Muscle of back (tissue), 11 donors: ENCODE data around the gene RBM10. TPM values are rescaled to one million over a fixed set of nuclear protein-coding genes. Genes with fewer than 3 reads are reported as not detected.
A peak's percentile ranks its signal among the peaks of the same experiment; 100 is the strongest.

Source experiments
- DNase-seq, 3 donors: peaks; one replicate each; pipeline versions ENCODE4 v3.0.0 to v3.0.0-alpha.2; 2013
- polyA plus RNA-seq, 10 donors: library from polyadenylated mRNA; unstranded; fragments of 120-200 nt; gene quantifications; one replicate each; pipeline ENCODE4 v1.2.1, GENCODE V29; 2013; ENCODE audit not compliant: insufficient read length in 10 of 10

The RBM10 gene
- polyA plus RNA-seq, 10 donors = 28.6 to 43.4 (median 34.4) TPM

DNA sequence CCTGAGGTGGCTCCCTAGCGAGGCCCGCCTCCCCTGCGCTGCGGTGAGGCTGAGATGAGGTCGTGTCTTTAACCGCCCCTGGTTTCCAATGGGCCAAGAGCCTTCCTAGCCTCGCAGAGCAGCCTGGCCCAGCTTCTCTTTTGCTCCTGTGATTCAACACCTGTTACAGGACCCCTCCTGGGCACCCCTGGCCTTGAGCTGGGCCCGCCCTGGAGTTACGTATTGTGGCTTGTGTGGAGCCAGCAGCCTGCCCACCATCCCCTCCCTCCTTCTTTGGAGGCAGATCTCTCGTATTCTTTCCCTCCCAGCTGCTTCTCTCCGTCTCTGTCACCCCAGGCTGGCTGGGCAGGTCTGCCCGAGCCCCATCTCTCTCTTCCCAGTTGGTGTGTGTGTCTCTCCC, 29.4 kb downstream of the RBM10 start:
- no peak for DNase-seq

DNA sequence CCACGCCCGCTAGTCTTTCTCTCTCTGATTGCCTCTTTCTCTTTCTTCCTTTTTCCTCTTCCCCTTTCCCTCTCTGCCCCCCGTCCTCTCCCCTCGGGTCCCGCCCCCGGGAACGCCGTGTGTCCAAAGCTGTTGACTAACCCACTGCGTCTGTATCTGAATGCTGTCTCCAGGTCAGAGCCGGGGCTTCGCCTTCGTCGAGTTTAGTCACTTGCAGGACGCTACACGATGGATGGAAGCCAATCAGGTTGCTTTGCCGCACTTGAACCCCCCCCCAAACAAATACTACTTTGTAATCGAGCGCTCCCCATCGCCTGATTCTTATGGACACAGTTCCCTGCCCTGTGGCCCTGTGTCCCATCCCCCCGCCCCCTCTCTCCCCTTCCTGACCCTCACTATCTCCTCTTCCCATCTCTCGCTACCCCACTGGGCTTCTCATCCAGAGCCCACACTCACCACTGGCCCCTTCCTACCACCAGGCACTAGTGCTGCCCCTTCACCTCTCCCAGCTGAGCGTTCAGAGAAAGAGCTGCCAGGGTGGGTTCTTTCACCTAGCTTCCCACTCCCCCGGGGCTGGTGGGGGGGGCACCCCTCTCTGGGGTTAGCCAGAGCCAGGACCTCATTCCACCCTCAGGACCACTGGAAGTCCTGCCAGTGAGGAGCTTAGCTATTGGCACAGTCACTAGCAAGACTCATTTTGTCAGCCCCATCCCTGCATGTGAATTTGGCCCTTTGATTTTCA, 30.0 kb downstream of the RBM10 start:
- no peak for DNase-seq

DNA sequence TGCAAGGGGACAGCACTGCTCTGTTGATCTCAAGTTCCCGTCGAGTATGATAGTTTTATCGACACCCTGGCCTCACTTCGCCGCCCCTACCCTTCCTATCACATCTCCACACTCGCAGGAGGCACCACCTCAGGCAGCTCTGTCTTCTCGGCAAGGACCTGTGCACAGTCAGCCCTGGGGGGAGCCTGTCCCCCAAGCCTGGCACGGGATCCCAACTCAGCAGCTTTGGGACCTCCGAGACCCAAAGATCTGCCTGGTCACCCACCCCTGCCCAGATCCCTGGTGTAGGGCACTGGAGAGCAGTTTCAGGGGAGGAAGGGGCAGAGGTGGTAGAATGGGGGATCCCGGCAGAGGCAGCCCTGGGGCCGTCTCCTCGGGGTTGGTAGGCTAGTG, 30.6 kb downstream of the RBM10 start:
- DNase-seq = no peak

DNA sequence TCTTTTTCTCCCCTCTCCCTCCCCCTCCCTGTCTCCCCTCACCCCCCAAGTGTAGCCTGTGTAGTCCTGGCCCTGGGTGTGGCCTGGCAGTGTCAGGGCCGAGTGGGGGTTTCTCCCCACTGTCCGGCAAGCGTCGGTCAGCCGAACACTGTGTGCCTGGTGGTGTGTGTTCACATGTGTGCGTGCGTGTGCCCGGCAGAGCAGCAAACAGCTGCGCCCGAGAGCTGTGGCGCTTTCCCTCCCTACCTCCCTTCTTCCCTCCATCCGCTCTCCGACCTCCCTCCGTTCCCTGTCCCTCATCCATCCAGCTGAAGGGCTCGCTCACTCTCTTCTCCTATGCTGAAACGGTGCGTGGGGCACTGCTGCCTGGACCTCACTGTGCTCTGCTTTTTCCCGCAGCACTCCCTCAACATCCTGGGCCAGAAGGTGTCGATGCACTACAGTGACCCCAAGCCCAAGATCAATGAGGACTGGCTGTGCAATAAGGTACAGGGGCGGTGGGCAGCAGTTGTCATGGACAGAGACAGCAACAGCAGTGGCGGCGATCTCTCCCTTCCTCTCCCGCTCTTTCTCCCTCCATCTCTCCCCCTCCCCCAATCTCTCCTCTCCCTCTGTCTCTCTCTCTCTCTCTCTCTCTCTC, 31.2 kb downstream of the RBM10 start:
- DNase-seq = no peak

DNA sequence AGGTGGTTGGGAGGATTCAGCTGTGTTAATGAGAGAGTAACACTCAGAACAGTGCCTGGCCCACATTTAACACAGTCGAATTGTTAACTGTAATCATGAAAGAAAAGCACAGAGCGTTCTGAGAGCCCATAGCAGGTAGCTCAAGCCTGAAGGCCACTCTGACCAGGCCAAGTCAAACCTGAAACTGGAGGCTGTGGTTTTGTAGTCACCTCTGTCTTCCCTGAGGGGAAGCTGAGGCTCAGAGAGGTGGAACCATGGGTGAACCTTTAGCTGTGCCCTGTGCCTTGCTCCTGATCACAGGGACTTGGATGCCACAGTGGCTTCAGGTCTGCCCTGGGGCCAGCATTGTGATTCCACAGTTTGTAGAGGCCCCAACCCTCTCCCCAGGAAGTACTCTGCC, 32.1 kb downstream of the RBM10 start:
- DNase-seq = no peak

DNA sequence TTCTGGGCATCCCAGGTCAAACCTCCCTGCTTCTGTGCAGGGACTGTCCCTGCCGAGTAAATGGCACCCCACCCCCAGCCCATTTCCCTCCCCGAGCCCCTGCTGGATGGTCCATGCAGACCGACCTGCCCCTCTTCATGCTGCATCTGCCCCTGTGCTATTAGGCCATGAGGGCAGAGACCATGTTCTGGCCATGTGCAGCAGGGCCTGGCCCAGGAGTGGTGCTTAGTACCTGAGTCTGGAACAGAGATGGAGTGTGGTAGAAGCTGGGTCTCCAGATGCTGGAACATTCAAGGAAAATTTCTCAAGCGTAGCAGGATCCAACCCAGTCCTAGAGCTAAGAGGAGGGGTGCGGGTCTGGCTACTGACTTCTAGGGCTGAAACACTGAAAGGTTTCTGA, 33.3 kb downstream of the RBM10 start:
- DNase-seq = no peak

DNA sequence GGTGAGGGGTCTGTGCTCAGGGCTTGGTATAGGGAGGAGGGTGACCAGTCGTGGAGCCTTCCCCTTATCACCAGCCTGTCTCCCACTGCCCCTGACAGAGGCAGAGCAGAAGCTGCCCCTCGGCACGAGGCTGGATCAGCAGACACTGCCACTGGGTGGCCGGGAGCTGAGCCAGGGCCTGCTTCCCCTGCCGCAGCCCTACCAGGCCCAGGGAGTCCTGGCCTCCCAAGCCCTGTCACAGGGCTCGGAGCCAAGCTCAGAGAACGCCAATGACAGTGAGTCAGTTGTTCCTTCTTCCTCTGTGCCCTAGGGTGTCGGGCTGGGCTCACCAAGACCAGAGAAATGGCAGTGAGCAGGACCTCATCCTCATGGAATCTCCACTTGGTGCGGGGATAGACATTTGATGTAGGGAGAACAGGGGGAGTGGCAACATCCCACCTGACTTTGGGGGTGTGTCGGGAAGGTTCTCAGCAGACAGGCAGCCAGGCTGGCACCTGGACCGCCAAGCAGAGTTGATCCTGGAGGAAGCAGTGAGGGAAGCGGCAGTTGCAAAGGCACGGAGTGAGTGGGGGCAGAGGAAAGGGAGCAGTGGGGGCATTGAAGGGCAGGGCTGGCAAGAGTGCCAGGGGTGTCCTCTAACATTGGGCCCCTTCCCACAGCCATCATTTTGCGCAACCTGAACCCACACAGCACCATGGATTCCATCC, 34.4 kb downstream of the RBM10 start:
- DNase-seq = no peak

DNA sequence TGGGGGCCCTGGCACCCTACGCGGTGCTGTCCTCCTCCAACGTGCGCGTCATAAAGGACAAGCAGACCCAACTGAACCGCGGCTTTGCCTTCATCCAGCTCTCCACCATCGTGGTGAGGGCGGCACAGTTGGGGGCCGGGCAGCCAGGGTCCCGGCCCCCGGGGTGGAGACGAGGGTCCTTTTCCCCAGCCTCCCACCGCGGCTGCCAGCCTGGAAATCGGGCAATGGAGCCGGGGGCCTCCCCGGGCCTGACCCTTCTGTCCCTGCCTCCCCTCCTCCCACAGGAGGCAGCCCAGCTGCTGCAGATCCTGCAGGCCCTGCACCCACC, 34.9 kb downstream of the RBM10 start:
- no peak for DNase-seq

DNA sequence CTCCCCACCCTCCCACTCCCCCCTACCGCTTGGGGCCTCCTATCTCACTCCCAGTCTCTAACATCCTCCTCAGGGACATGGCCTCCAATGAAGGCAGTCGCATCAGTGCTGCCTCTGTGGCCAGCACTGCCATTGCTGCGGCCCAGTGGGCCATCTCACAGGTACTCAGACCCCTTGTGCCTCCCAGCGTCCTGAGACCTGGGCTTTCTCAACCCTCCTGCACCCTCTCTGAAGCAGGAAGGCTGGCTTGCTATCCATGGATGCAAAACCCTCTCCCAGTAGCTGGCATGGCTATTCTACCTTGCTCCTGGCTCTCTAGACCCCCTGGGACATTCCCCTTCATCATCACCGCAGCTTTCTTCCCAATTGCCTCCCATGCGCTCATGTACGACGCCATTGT, 35.3 kb downstream of the RBM10 start:
- no peak for DNase-seq

DNA sequence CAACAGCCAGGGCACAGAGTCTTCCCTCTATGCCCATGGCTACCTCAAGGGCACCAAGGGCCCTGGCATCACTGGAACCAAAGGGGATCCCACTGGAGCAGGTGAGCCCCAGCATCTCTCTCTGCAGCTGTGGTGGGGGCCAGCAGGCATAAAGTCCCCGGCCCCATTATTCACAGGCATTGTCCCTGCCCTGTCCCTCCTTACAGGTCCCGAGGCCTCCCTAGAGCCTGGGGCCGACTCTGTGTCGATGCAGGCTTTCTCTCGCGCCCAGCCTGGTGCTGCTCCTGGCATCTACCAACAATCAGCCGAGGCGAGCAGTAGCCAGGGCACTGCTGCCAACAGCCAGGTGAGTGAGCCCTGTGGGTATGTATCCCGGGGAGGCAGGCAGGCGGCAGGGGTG, 36.3 kb downstream of the RBM10 start:
- DNase-seq = no peak

DNA sequence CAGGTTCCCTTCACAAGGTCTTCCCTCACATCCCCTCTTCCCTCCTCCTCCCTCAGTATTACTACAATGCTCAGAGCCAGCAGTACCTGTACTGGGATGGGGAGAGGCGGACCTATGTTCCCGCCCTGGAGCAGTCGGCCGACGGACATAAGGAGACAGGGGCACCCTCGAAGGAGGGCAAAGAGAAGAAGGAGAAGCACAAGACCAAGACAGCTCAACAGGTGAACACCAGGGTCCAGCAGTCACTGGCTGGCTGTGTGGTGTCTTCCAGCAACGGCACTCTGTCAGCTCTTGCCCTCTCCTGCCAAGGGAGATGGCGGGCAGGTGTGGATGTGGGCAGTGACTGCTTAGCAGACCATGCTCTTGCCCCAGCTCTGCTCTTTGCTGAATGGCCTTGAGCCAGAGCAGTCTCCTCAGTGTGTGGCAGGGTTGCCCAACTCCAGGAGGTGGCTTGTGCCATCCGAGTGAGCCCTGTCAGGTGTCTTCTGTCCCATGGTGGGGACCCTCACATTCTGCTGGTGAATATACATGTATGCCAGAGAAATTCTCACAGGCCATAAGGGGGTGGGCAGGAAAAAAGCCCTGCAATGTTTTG, 37.2 kb downstream of the RBM10 start:
- no peak for DNase-seq

DNA sequence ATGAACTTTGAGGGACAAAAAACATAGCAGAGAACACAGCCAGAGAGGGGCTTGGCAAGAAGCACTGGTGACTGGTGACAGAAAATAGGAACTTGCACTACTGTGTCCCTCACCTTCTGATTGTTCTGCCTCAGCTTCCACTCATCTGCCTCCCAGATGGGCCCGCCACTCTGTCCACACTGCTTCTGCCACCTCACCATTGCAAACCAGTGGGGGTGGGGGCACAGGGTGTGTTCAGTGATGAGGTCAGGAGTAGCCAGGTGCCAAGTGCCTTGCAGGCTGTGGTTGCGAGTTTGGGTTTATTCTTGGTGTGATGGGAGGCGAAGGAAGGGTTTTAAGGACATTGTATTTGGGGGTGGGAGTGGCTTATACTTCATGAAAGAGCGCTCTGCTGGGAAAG, 39.5 kb downstream of the RBM10 start:
- DNase-seq = no peak

DNA sequence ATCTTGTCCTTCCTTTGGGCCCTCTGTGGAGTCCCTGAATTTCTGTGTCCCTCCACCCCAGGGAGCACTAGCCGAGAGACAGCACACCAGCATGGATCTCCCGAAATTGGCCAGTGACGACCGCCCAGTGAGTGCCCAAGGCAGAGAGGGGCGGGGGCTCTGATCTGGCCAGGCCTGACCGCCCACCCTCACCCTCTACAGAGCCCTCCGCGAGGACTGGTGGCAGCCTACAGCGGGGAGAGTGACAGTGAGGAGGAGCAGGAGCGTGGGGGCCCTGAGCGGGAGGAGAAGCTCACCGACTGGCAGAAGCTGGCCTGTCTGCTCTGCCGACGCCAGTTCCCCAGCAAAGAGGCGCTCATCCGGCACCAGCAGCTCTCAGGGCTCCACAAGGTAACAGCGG, 40.2 kb downstream of the RBM10 start:
- no peak for DNase-seq

DNA sequence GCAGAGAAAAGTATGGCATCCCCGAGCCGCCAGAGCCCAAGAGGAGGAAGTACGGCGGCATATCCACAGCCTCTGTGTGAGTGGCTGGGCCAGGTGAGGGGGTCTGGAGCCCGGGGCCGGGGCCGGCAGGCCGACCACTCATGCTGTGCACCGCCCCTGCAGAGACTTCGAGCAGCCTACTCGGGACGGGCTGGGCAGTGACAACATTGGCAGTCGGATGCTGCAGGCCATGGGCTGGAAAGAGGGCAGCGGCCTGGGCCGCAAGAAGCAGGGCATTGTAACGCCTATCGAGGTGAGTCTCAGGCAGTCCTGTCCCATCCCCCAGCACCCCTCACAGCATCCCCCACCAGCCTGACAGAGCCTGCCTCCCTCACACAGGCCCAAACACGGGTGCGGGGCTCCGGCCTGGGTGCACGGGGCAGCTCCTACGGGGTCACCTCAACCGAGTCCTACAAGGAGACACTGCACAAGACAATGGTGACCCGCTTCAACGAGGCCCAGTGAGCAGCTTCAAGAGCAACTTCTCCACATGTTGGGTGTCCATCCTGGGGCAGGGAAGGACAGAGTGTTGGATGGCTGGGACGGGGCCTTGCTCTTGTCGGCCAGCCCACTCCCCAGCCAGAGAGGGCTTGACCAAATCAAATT, 41.2 kb downstream of the RBM10 start:
- no peak for DNase-seq

DNA sequence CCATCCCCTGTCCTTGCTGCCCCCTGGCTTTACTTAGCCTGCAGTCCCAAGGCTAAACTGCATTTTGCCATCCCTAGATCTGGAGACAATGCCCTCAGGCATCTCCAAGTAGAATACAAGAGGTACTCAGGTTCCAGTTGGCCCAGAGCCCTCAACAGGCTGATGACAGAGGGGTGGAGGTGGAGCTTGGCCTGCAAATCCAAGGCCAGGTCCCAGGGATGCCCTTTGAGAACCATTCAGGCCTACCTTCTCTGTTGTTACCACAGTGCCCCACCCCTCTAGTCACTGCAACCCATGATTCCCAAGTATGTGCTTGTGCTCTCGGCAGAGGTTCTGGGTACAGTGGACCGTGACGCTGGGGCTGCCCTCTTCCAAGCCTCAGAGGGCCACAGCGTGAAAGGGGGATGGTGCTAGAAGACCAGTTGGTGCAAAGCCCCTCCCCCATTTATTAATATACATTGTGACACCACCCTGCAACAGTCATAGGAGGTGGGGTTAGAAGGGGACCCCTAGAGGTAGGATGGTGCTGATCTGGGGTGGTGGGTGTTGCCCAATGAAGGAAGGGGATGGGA, 42.2 kb downstream of the RBM10 start:
- no peak for DNase-seq

DNA sequence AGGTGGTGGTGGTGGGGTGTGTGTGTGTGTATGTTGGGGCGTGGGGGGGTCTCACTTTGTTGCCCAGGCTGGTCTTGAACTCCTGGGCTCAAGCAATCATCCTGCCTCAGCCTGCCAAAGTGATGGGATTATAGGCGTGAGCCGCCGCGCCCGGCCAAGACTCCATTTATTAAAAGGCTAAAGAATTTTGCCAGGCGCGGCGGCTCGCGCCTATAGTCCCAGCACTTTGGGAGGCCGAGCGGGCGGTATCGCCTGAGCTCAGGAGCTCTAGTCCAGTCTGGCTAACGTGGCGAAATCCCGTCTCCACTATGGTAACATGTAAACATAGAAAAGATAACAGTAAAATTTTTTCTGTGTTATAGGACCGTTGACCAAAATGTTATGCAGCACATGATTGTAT, 44.9 kb downstream of the RBM10 start:
- no peak for DNase-seq

DNA sequence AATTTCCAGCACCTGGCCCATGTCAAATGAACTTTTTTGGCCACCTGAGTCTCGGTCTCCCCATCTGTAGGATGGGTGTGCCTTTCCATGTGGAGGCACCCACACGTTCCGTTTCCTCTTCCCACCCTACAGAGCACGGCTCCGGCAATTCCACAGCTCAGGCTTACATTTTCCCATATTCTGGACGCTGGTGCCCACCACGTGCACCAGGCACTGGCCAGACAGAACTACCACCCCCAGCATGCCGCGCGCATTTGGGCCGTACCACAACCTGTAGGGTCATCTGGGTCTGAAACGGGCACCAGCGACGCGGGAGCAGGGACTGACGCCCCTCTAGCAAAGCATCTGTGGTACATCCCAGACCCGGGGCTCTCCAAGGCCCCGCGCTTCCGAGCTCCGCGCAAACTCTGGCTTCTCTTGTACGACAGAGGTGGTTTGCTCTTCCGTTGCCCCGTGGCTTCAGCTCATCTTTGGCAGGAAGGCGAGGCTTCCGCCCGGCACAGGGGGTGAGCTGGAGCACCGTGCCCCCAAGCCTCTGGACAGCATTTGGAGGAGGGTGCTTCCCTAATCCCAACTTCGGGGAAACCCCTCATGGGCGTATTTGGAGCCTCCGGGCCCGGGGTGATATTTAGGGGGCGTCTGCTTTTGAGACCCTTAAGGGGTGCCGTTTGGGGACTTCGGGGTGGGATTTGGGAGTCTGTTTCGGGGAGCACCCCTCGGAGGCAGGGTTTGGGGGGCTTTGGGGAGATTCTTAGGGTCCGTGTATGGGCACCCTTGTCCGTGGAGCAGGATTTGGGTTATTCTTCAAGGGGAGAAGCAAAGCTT, 45.6 kb downstream of the RBM10 start:
- DNase-seq = peak; percentile 89 to 93 (median 89)

DNA sequence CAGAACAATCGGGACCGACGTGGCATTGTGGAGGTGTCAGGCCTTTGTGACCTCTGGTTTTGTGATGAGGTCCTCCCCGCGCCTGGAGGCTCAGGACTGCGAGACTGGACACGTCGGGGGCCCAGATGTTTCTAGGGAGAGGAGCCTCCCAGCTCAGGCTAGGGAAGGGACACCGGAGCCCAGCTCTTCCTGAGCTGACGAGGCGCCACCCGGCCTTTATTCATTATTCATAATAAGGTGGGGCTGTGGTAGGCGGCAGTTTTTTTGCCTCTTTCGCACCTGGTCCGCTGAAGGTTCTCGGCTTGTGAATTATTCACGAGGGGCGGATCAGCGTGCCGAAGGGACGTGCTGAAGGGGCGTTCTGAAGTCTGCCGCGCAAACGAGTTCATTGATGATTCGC, 46.3 kb downstream of the RBM10 start:
- peak in 1 of 3 donors; percentile 48 for DNase-seq

DNA sequence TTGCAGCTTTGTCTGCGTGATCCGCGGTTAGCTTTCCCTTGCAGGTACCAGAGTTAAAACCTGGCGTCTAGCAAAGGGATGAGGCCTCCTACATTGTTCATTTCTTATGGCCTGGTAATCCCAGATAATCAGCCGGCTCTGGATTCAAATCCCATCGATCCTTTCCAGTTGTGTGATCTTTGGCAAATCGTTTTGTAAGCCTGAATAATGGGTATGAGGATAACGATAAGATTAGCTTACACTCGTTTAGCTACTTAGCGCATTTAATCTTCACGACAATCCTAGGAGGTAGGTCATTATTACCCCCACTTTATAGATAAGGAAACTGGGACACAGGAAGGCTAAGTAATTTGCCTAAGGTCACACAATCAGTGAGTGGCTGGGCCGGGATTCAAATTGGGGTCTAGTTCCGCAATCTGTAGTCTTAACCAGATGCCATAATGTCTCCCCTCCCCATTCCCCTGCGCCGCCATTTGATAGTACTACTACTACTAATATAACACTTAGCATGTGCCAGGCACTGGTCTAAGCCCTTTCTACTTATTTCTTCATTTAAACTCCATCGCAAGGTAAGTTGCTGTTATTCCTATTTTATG, 46.9 kb downstream of the RBM10 start:
- no peak for DNase-seq

DNA sequence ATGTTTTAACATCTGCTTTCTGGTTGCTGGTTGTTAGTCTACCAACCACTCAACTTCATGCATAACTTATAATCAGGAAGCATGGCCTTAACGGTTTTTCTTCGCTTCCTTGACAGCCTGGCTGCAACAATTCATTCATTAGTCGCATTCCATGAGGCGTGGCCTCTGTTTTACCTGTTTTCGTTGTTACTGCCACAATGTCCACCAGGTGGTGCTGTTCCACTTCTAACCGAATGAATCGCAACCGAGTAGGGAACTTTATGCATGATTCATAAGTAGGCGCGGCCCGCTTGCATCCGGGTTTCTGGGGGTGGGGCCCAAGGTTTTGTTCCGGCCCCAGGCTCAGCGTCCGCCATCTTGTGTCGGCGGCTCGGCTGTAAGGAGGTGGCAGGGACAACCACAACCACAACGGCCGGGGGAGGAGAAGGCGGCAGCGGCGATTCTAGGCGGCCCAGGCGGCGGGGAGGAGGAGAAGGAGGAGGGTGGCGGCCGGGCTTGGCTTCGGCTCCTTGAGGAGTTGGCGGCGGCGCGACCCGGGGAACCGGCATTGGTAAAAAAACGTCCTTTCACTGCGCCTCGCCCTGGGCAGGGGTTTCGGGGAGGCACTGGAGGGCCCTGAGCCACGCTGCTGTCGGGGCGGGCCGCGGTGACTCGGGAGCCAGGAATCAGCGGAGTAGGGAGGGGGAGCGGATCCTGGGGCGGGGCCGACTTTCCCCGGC, 48.6 kb downstream of the RBM10 start, which contains the start of gene UBA1:
TSS of gene UBA1 (plus strand) at position 355 of the 719 bp plus-strand sequence. CDS start 4,974 bp downstream, outside the sequence.
- peak; percentile 93 to 97 (median 95) for DNase-seq
